Stimulated activated CD4-positive, alpha-beta T cell treated with anti-CD3 and anti-CD28 coated beads, Interleukin-12 subunit alpha, Interleukin-12 subunit beta, amount 100 ng/mL, for 4 hours (primary cell): Measurements from ENCODE around the gene MARK4.

Source experiments
- DNase-seq: peaks from one replicate; pipeline ENCODE4 v3.0.0-alpha.2; 2020

Gene MARK4

GRCh38 chr19:45344621-45345505 lies 93.8 kb downstream of the MARK4 start:
- no peak for DNase-seq

GRCh38 chr19:45345506-45345860 lies 94.4 kb downstream of the MARK4 start:
- DNase-seq, result no peak

GRCh38 chr19:45346449-45346848 lies 95.4 kb downstream of the MARK4 start:
- DNase-seq, result no peak

GRCh38 chr19:45347570-45348366 lies 96.7 kb downstream of the MARK4 start:
- no peak for DNase-seq

- DNase-seq, result no peak
Measured at GRCh38 chr19:45348367-45349125, 97.5 kb downstream of the MARK4 start.

GRCh38 chr19:45349126-45349415 lies 98.0 kb downstream of the MARK4 start:
- no peak for DNase-seq

- DNase-seq, result no peak
Measured at GRCh38 chr19:45349430-45349941, 98.4 kb downstream of the MARK4 start.

GRCh38 chr19:45350477-45351058 lies 99.5 kb downstream of the MARK4 start:
- no peak for DNase-seq

GRCh38 chr19:45351401-45351952 lies 100.4 kb downstream of the MARK4 start:
- DNase-seq, result no peak

GRCh38 chr19:45352062-45352461 lies 101.0 kb downstream of the MARK4 start:
- DNase-seq, result no peak

GRCh38 chr19:45352471-45352870 lies 101.4 kb downstream of the MARK4 start:
- DNase-seq, result no peak

GRCh38 chr19:45352914-45353796 lies 102.1 kb downstream of the MARK4 start:
- no peak for DNase-seq

GRCh38 chr19:45354241-45354842 lies 103.3 kb downstream of the MARK4 start:
- DNase-seq, result no peak
